IPS-18c (cell line): Measurements from ENCODE around the gene ERI3.

Source experiments
- H3K4me3 ChIP-seq: 2 replicates; pipeline ENCODE4 v1.7.0; 2013; ENCODE audit warnings: low read depth, mild to moderate bottlenecking, low read length, moderate library complexity; ENCODE audit not compliant: insufficient read depth
- H3K9me3 ChIP-seq: one replicate; pipeline ENCODE4 v1.6.1; 2013; ENCODE audit warnings: mild to moderate bottlenecking, low read length, moderate library complexity; ENCODE audit not compliant: control insufficient read depth, insufficient read depth

Gene ERI3

GRCh38 chr1:44275991-44276405 is 79.1 kb downstream of the ERI3 start:
- no peaks in the 10 kb centered on the region for H3K9me3 ChIP-seq
- no peak overlapping the region for H3K4me3 ChIP-seq

- no peaks in the 10 kb centered on the region for H3K9me3 ChIP-seq
- no peak overlapping the region for H3K4me3 ChIP-seq
These were observed 79.6 kb downstream of the ERI3 start for GRCh38 chr1:44275296-44275962.

- no peaks in the 10 kb centered on the region for H3K9me3 ChIP-seq
These were observed 81.3 kb downstream of the ERI3 start for GRCh38 chr1:44273560-44274350.

GRCh38 chr1:44272992-44273391 is 82.1 kb downstream of the ERI3 start:
- Histone ChIP-seq H3K9me3 (no peaks in the 10 kb centered on the region), H3K4me3 (no peak overlapping the region)

More at GRCh38 chr1:44273560-44274350, 81.3 kb downstream of the ERI3 start:
- no peak overlapping the region for H3K4me3 ChIP-seq

- Histone ChIP-seq H3K9me3 (no peaks in the 10 kb centered on the region), H3K4me3 (no peak overlapping the region)
These were observed 83.4 kb downstream of the ERI3 start for GRCh38 chr1:44271646-44272045.

- Histone ChIP-seq H3K4me3 (no peak overlapping the region), H3K9me3 (no peaks in the 10 kb centered on the region)
These were observed 84.1 kb downstream of the ERI3 start for GRCh38 chr1:44270686-44271628.

GRCh38 chr1:44268054-44268453 is 87.0 kb downstream of the ERI3 start:
- H3K4me3 ChIP-seq, result no peak overlapping the region

GRCh38 chr1:44267438-44267837 is 87.6 kb downstream of the ERI3 start:
- no peaks in the 10 kb centered on the region for H3K9me3 ChIP-seq
- H3K4me3 ChIP-seq, result no peak overlapping the region

More at GRCh38 chr1:44268054-44268453, 87.0 kb downstream of the ERI3 start:
- H3K9me3 ChIP-seq, result no peaks in the 10 kb centered on the region

- H3K9me3 ChIP-seq, result no peaks in the 10 kb centered on the region
- H3K4me3 ChIP-seq, result no peak overlapping the region
These were observed 88.4 kb downstream of the ERI3 start for GRCh38 chr1:44266400-44267344.

GRCh38 chr1:44265656-44266358 is 89.2 kb downstream of the ERI3 start:
- no peak overlapping the region for H3K4me3 ChIP-seq
- peaks cover 2% of the 10 kb centered on the region for H3K9me3 ChIP-seq

GRCh38 chr1:44264451-44264771 is 90.6 kb downstream of the ERI3 start:
- no peak overlapping the region for H3K4me3 ChIP-seq
- peaks cover 2% of the 10 kb centered on the region for H3K9me3 ChIP-seq

- H3K4me3 ChIP-seq, result no peak overlapping the region
- peaks cover 2% of the 10 kb centered on the region for H3K9me3 ChIP-seq
These were observed 91.2 kb downstream of the ERI3 start for GRCh38 chr1:44263568-44264450.

GRCh38 chr1:44262816-44263567 is 92.1 kb downstream of the ERI3 start:
- Histone ChIP-seq H3K4me3 (no peak overlapping the region), H3K9me3 (peaks cover 2% of the 10 kb centered on the region)

GRCh38 chr1:44262414-44262813 is 92.6 kb downstream of the ERI3 start:
- Histone ChIP-seq H3K4me3 (no peak overlapping the region), H3K9me3 (peaks cover 2% of the 10 kb centered on the region)

GRCh38 chr1:44261962-44262361 is 93.1 kb downstream of the ERI3 start:
- H3K9me3 ChIP-seq, result peaks cover 2% of the 10 kb centered on the region

More at GRCh38 chr1:44261962-44262361, 93.1 kb downstream of the ERI3 start:
- H3K4me3 ChIP-seq, result no peak overlapping the region
